ENCODE data around the gene RAB3IL1.

Gene RAB3IL1

GRCh38 chr11:61851900-61852295 is 65.5 kb downstream of the RAB3IL1 start:
- DNase-seq (ENCODE audit: insufficient read length, low spot score) (no peak), FAIRE-seq (no peak)
- TF ChIP-seq POLR2AphosphoS5 (IDR thresholded peaks at IDR 0.05; ENCODE audit: low read depth, low read length) (no peak), POU2F2 (IDR thresholded peaks at IDR 0.05; ENCODE audit: low read depth, low read length) (no peak), PAX5 (IDR thresholded peaks at IDR 0.05; ENCODE audit: insufficient read depth, low read length, severe bottlenecking) (no peak), TAF1 (IDR thresholded peaks at IDR 0.05; ENCODE audit: low read depth, low read length) (no peak), SPI1 (IDR thresholded peaks at IDR 0.05; ENCODE audit: low read depth, low read length) (no peak), POLR2A (IDR thresholded peaks at IDR 0.05; ENCODE audit: low read depth, low read length) (no peak)

GRCh38 chr11:61851113-61851899 is 66.1 kb downstream of the RAB3IL1 start:
- TF ChIP-seq PAX5 (IDR thresholded peaks at IDR 0.05; ENCODE audit: insufficient read depth, low read length, severe bottlenecking) = no peak
- TF ChIP-seq TAF1 (IDR thresholded peaks at IDR 0.05; ENCODE audit: low read depth, low read length) = no peak
- no peak for TF ChIP-seq POU2F2 (IDR thresholded peaks at IDR 0.05; ENCODE audit: low read depth, low read length)
- TF ChIP-seq SPI1 (IDR thresholded peaks at IDR 0.05; ENCODE audit: low read depth, low read length) = no peak
- TF ChIP-seq POLR2A (IDR thresholded peaks at IDR 0.05; ENCODE audit: low read depth, low read length) = no peak
- no peak for TF ChIP-seq POLR2AphosphoS5 (IDR thresholded peaks at IDR 0.05; ENCODE audit: low read depth, low read length)
- FAIRE-seq (no peak), DNase-seq (ENCODE audit: insufficient read length, low spot score) (no peak)

- FAIRE-seq = no peak
- no peak for TF ChIP-seq POLR2AphosphoS5 (IDR thresholded peaks at IDR 0.05; ENCODE audit: low read depth, low read length)
- TF ChIP-seq POU2F2 (IDR thresholded peaks at IDR 0.05; ENCODE audit: low read depth, low read length) = no peak
- TF ChIP-seq PAX5 (IDR thresholded peaks at IDR 0.05; ENCODE audit: insufficient read depth, low read length, severe bottlenecking) = no peak
- no peak for TF ChIP-seq POLR2A (IDR thresholded peaks at IDR 0.05; ENCODE audit: low read depth, low read length)
- no peak for TF ChIP-seq SPI1 (IDR thresholded peaks at IDR 0.05; ENCODE audit: low read depth, low read length)
- TF ChIP-seq TAF1 (IDR thresholded peaks at IDR 0.05; ENCODE audit: low read depth, low read length) = no peak
- no peak for DNase-seq (ENCODE audit: insufficient read length, low spot score)
Measured at GRCh38 chr11:61850687-61851086, 66.7 kb downstream of the RAB3IL1 start.

GRCh38 chr11:61848631-61849030 is 68.7 kb downstream of the RAB3IL1 start:
- TF ChIP-seq POLR2AphosphoS5 (IDR thresholded peaks at IDR 0.05; ENCODE audit: low read depth, low read length) = no peak
- no peak for TF ChIP-seq POU2F2 (IDR thresholded peaks at IDR 0.05; ENCODE audit: low read depth, low read length)
- no peak for TF ChIP-seq TAF1 (IDR thresholded peaks at IDR 0.05; ENCODE audit: low read depth, low read length)
- no peak for TF ChIP-seq SPI1 (IDR thresholded peaks at IDR 0.05; ENCODE audit: low read depth, low read length)
- no peak for TF ChIP-seq POLR2A (IDR thresholded peaks at IDR 0.05; ENCODE audit: low read depth, low read length)
- TF ChIP-seq PAX5 (IDR thresholded peaks at IDR 0.05; ENCODE audit: insufficient read depth, low read length, severe bottlenecking) = no peak
- DNase-seq (ENCODE audit: insufficient read length, low spot score) = no peak
- FAIRE-seq = no peak

GRCh38 chr11:61847914-61848581 is 69.3 kb downstream of the RAB3IL1 start:
- no peak for DNase-seq (ENCODE audit: insufficient read length, low spot score)
- no peak for FAIRE-seq
- TF ChIP-seq TAF1 (IDR thresholded peaks at IDR 0.05; ENCODE audit: low read depth, low read length) (no peak), POLR2A (IDR thresholded peaks at IDR 0.05; ENCODE audit: low read depth, low read length) (no peak), SPI1 (IDR thresholded peaks at IDR 0.05; ENCODE audit: low read depth, low read length) (no peak), PAX5 (IDR thresholded peaks at IDR 0.05; ENCODE audit: insufficient read depth, low read length, severe bottlenecking) (no peak), POU2F2 (IDR thresholded peaks at IDR 0.05; ENCODE audit: low read depth, low read length) (no peak), POLR2AphosphoS5 (IDR thresholded peaks at IDR 0.05; ENCODE audit: low read depth, low read length) (no peak)

All from GM12891 (cell line).